ENCODE measurements around the gene NADSYN1. TPM values are rescaled to one million over a fixed set of nuclear protein-coding genes. Genes with fewer than 3 reads are reported as not detected.
A peak's percentile ranks its signal among the peaks of the same experiment; 100 is the strongest.

NADSYN1 gene
- total RNA-seq, 6 donors from 2014 or later = 46.8 to 248 (median 79.5) TPM

- peaks cover 35 to 49% (median 45%) of the 10 kb centered on the region in 4 donors for H3K4me1 ChIP-seq
- H3K4me3 ChIP-seq = peak overlapping the region; percentile 56 to 95 (median 77)
- H3K27ac ChIP-seq = peak overlapping the region; percentile 82 to 93 (median 90)
- no peaks in the 10 kb centered on the region for H3K9me3 ChIP-seq
- peaks cover 10 to 25% (median 21%) of the 10 kb centered on the region in 4 donors for H3K36me3 ChIP-seq
- 3 to 6% methylated on average over 20 to 33 of the region's 40 CpGs for WGBS, 2 donors
- DNase-seq (peak in 1 of 2 donors; percentile 66), ATAC-seq (ENCODE audit: low FRiP score in 2 of 2) (no peak)
- no peaks in the 10 kb centered on the region for H3K27me3 ChIP-seq
- peak; percentile 32 to 74 for TF ChIP-seq POLR2AphosphoS5 (IDR thresholded peaks at IDR 0.05)
- TF ChIP-seq, protein P1, sequence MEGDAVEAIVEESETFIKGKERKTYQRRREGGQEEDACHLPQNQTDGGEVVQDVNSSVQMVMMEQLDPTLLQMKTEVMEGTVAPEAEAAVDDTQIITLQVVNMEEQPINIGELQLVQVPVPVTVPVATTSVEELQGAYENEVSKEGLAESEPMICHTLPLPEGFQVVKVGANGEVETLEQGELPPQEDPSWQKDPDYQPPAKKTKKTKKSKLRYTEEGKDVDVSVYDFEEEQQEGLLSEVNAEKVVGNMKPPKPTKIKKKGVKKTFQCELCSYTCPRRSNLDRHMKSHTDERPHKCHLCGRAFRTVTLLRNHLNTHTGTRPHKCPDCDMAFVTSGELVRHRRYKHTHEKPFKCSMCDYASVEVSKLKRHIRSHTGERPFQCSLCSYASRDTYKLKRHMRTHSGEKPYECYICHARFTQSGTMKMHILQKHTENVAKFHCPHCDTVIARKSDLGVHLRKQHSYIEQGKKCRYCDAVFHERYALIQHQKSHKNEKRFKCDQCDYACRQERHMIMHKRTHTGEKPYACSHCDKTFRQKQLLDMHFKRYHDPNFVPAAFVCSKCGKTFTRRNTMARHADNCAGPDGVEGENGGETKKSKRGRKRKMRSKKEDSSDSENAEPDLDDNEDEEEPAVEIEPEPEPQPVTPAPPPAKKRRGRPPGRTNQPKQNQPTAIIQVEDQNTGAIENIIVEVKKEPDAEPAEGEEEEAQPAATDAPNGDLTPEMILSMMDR (IDR thresholded peaks at IDR 0.05) = no peak
Observed at GRCh38 chr11:71452199-71453036, 585 bp upstream of the NADSYN1 start.

GRCh38 chr11:71453918-71454304 lies 908 bp downstream of the NADSYN1 start:
- Histone ChIP-seq H3K9me3 (no peaks in the 10 kb centered on the region), H3K4me1 (peaks cover 29 to 41% (median 36%) of the 10 kb centered on the region in 4 donors), H3K4me3 (peak overlapping the region; percentile 76 to 95 (median 79)), H3K27ac (peak overlapping the region in 1 of 4 donors; percentile 89), H3K36me3 (peaks cover 20 to 40% (median 35%) of the 10 kb centered on the region in 4 donors), H3K27me3 (no peaks in the 10 kb centered on the region)
- 37 to 41% methylated on average over 7 of the region's 7 CpGs for WGBS, 2 donors
- DNase-seq (no peak), ATAC-seq (ENCODE audit: low FRiP score in 2 of 2) (no peak)
- TF ChIP-seq POLR2A (IDR thresholded peaks at IDR 0.05) (no peak), POLR2AphosphoS5 (IDR thresholded peaks at IDR 0.05) (no peak), EP300 (IDR thresholded peaks at IDR 0.05) (no peak)
- TF ChIP-seq, protein P1 (IDR thresholded peaks at IDR 0.05) = no peak

DNA sequence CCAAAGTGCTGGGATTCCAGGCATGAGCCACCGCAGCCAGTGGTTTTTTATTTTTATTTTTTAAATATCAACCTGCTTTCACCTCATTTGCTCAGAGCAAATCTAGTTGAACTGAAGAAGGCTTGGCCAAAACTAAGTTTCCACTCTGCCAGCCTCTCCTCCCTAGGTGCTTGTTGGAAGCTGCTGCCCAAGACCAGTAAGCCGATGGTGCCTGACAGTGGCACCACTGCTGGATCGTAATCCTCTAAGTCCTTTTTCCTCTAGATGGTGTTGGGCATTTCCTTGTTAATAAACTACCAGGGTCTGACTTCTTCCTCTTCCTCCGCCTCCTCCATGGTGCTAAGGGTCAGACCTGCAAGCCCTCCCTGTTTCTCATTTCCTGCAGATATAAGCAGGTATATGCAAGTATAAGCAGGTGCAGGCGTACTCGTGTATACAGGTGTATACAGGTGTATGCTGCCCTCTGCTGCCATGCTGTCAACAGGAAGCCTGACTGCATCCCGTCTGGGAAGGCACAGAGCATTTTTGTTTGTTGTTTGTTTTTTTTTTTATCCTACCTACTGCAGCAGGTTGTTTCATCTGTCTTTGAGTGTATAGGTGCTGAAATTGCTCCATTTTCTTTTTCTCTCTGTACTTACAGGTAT lies 1.6 kb downstream of the NADSYN1 start:
- ATAC-seq (ENCODE audit: low FRiP score in 2 of 2) (no peak), DNase-seq (no peak)
- no peaks in the 10 kb centered on the region for H3K9me3 ChIP-seq
- 70% methylated on average over 7 of the region's 7 CpGs for WGBS, 2 donors
- H3K36me3 ChIP-seq = peaks cover 24 to 46% (median 42%) of the 10 kb centered on the region in 4 donors
- H3K4me3 ChIP-seq = peak overlapping the region in 1 of 4 donors; percentile 95
- no peaks in the 10 kb centered on the region for H3K27me3 ChIP-seq
- peaks cover 22 to 34% (median 31%) of the 10 kb centered on the region in 4 donors for H3K4me1 ChIP-seq
- TF ChIP-seq POLR2AphosphoS5 (IDR thresholded peaks at IDR 0.05) = no peak
- no peak for TF ChIP-seq POLR2A (IDR thresholded peaks at IDR 0.05)
- no peak for TF ChIP-seq EP300 (IDR thresholded peaks at IDR 0.05)
- TF ChIP-seq, protein P1 (IDR thresholded peaks at IDR 0.05) = no peak
- H3K27ac ChIP-seq = no peak overlapping the region

GRCh38 chr11:71456294-71456693 lies 3.3 kb downstream of the NADSYN1 start:
- H3K9me3 ChIP-seq = no peaks in the 10 kb centered on the region
- no peaks in the 10 kb centered on the region for H3K27me3 ChIP-seq
- 96 to 97% methylated on average over 7 of the region's 8 CpGs for WGBS, 2 donors
- TF ChIP-seq POLR2A (IDR thresholded peaks at IDR 0.05) (no peak), EP300 (IDR thresholded peaks at IDR 0.05) (no peak), POLR2AphosphoS5 (IDR thresholded peaks at IDR 0.05) (no peak)
- TF ChIP-seq, protein P1 (IDR thresholded peaks at IDR 0.05) = no peak
- no peak for DNase-seq
- no peak overlapping the region for H3K27ac ChIP-seq
- no peak for ATAC-seq (ENCODE audit: low FRiP score in 2 of 2)
- H3K36me3 ChIP-seq = peaks cover 24 to 63% (median 57%) of the 10 kb centered on the region in 4 donors
- H3K4me1 ChIP-seq = peaks cover 18 to 28% (median 27%) of the 10 kb centered on the region in 4 donors
- H3K4me3 ChIP-seq = no peak overlapping the region
